H1 (cell line): ENCODE results near the gene KLHL18.

ENCODE experiments used
- CBX5 ChIP-seq: fragments of 300-800, 300-1000 bp; sonication (generic); IDR thresholded peaks from 2 replicates; pipeline ENCODE4 v1.7.1; 2016; ENCODE audit warnings: antibody characterized with exemption, low read length, low read depth
- CREB1 ChIP-seq: IDR thresholded peaks from 2 replicates; pipeline ENCODE4 v1.6.1; 2012; ENCODE audit warnings: inconsistent platforms
- CTCF ChIP-seq, 3 experiments: IDR thresholded peaks; 1 replicate in 2 of 3; 2 replicates in 1 of 3; pipeline versions ENCODE4 v1.5.1 to v1.6.1; 2011; ENCODE audit warnings: low read length in 3 of 3, mild to moderate bottlenecking in 3 of 3, inconsistent platforms in 2 of 3, low read depth in 1 of 3, moderate library complexity in 1 of 3; ENCODE audit not compliant: insufficient read depth in 1 of 3; ENCODE audit errors: control extremely low read depth in 1 of 3
- EP300 ChIP-seq, 2 experiments: IDR thresholded peaks; 1 replicate in 1 of 2; 2 replicates in 1 of 2; pipeline ENCODE4 v1.6.1; 2011 to 2012; ENCODE audit warnings: low read depth in 2 of 2, low read length in 2 of 2, mild to moderate bottlenecking in 2 of 2, borderline replicate concordance in 1 of 2, inconsistent platforms in 1 of 2, moderate library complexity in 1 of 2
- POLR2A ChIP-seq, 2 experiments: IDR thresholded peaks; 1 replicate in 1 of 2; 2 replicates in 1 of 2; pipeline ENCODE4 v1.6.1; 2011; ENCODE audit warnings: low read depth in 2 of 2, low read length in 2 of 2, mild to moderate bottlenecking in 2 of 2; ENCODE audit errors: control extremely low read depth in 1 of 2
- RAD21 ChIP-seq, 2 experiments: IDR thresholded peaks in 1 of 2; conservative IDR thresholded peaks in 1 of 2; 2 replicates each; pipeline ENCODE4 v1.6.1; 2011; ENCODE audit warnings: low read depth in 2 of 2, low read length in 2 of 2, improper control_type of control experiment in 1 of 2, inconsistent platforms in 1 of 2, mild to moderate bottlenecking in 1 of 2, moderate library complexity in 1 of 2
- YY1 ChIP-seq: IDR thresholded peaks from 2 replicates; pipeline ENCODE4 v1.6.1; 2011; ENCODE audit warnings: low read depth, mild to moderate bottlenecking, low read length

GRCh38 chr3:47295322-47295721, 12.6 kb downstream of the KLHL18 start:
- TF ChIP-seq CREB1 (no peak), CTCF (IDR thresholded peaks at IDR 0.05; ENCODE audit: control extremely low read depth in 1 of 3, insufficient read depth in 1 of 3, low read depth in 1 of 3, low read length in 3 of 3) (no peak), RAD21 (IDR thresholded peaks at IDR 0.05 in 1 of 2, conservative IDR thresholded peaks at IDR 0.05 in 1 of 2; ENCODE audit: low read depth in 2 of 2, low read length in 2 of 2) (no peak), POLR2A (IDR thresholded peaks at IDR 0.05; ENCODE audit: control extremely low read depth in 1 of 2, low read depth in 2 of 2, low read length in 2 of 2) (no peak), EP300 (IDR thresholded peaks at IDR 0.05; ENCODE audit: borderline replicate concordance in 1 of 2, low read depth in 2 of 2, low read length in 2 of 2) (no peak), YY1 (no peak), CBX5 (no peak)
